T-helper 1 cell treated with Interleukin-12 subunit alpha and Interleukin-12 subunit beta and Interleukin-4 antibody, amounts not matched to agents 30 μg/mL and 1 μg/mL, for 36 hours (primary cell): ENCODE data around the gene SPSB1.
"Not testable (repeated sequence)": the region's sequence is repeated elsewhere in the genome, so short reads cannot be mapped to it uniquely, and the experiment has no call there.

ENCODE experiments used
- H3K27ac Mint-ChIP-seq: one replicate; pipeline ENCODE4 v1.8.0; 2021; ENCODE audit warnings: mild to moderate bottlenecking, mixed read lengths
- H3K27me3 Mint-ChIP-seq: one replicate; pipeline ENCODE4 v1.8.0; 2021; ENCODE audit warnings: low read depth, mixed read lengths
- H3K36me3 Mint-ChIP-seq: one replicate; pipeline ENCODE4 v1.8.0; 2021; ENCODE audit warnings: low read depth, mixed read lengths
- H3K4me1 Mint-ChIP-seq: one replicate; pipeline ENCODE4 v1.8.0; 2021; ENCODE audit warnings: low read depth, mixed read lengths
- H3K4me3 Mint-ChIP-seq: one replicate; pipeline ENCODE4 v1.8.0; 2021; ENCODE audit warnings: mild to moderate bottlenecking, moderate library complexity, mixed read lengths
- H3K9me3 Mint-ChIP-seq: one replicate; pipeline ENCODE4 v1.8.0; 2021; ENCODE audit warnings: mixed read lengths

Gene SPSB1

GRCh38 chr1:9295884-9296283 is 3.2 kb downstream of the SPSB1 start:
- peaks cover 23% of the 10 kb centered on the region for H3K36me3 Mint-ChIP-seq
- no peaks in the 10 kb centered on the region for H3K9me3 Mint-ChIP-seq
- peaks cover 35% of the 10 kb centered on the region for H3K4me1 Mint-ChIP-seq
- H3K4me3 Mint-ChIP-seq: peak overlapping the region; percentile 48
- no peaks in the 10 kb centered on the region for H3K27me3 Mint-ChIP-seq
- H3K27ac Mint-ChIP-seq: no peak overlapping the region

- Mint-ChIP-seq H3K36me3 (peaks cover 28% of the 10 kb centered on the region), H3K27ac (no peak overlapping the region), H3K27me3 (no peaks in the 10 kb centered on the region), H3K4me3 (no peak overlapping the region), H3K9me3 (no peaks in the 10 kb centered on the region), H3K4me1 (peaks cover 36% of the 10 kb centered on the region)
These were observed 4.2 kb downstream of the SPSB1 start for GRCh38 chr1:9296850-9297249.

GRCh38 chr1:9297831-9298230 is 5.1 kb downstream of the SPSB1 start:
- Mint-ChIP-seq H3K9me3 (no peaks in the 10 kb centered on the region), H3K4me1 (peaks cover 40% of the 10 kb centered on the region), H3K27ac (no peak overlapping the region), H3K4me3 (no peak overlapping the region), H3K36me3 (peaks cover 28% of the 10 kb centered on the region), H3K27me3 (no peaks in the 10 kb centered on the region)

DNA sequence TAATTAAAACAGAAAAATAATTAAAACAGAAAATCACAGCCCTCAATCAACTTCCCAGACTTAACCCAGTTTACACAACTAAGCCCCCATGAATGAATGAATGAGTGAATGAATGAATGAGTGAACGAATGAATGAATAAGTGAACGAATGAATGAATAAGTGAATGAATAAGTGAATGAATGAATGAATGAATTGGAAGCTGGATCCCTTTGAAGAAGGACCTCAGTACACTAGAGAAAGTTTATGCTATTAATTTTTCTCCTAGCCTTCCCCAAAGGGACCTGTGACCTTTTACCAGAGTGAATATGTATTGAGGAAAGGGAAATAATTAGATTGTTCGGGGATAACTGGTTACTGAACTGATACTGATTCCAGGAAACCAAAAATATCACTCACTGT is 5.6 kb downstream of the SPSB1 start:
- Mint-ChIP-seq H3K36me3 (peaks cover 28% of the 10 kb centered on the region), H3K9me3 (no peaks in the 10 kb centered on the region), H3K4me1 (peaks cover 44% of the 10 kb centered on the region), H3K27me3 (no peaks in the 10 kb centered on the region), H3K27ac (no peak overlapping the region), H3K4me3 (no peak overlapping the region)

DNA sequence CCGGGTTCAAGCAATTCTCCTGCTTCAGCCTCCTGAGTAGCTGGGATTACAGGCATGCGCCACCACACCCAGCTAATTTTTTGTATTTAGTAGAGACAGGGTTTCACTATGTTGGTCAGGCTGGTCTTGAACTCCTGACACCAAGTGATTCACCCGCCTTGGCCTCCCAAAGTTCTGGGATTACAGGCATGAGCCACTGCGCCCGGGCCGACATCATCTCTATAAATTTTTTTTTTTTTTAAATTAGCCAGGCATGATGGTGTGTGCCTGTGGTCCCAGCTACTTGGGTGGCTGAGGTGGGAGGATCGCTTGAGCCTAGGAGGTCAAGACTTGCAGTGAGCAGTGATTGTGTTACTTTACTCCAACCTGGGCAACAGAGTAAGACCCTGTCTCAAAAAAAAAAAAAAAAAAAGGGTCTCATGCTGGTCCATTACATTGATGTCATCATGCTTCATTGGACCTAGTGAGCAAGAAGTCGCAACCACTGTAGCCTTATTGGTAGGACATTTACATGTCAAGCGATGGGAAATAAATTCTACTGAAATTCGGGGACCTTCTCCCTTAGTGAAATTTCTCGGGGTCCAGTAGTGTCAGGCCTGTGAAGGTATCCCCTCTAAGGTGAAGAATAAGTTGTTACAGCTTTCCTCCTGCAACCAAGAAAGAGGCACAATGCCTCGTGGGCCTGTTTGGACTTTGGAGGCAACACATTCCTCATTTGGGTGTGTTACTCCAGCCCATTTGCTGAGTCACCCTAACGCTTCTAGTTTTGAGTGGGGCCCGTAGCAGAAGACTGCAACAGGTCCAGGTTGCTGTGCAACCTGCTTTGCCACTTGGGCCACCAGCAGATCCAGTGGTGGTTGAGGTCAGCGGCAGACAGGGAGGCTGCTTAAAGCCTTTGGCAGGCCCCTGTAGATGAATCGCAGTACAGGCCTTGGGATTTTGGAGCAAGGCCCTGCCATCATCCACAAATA is 7.2 kb downstream of the SPSB1 start:
- H3K27ac Mint-ChIP-seq, H3K9me3 Mint-ChIP-seq, H3K4me3 Mint-ChIP-seq, H3K27me3 Mint-ChIP-seq: not testable (repeated sequence)
- H3K4me1 Mint-ChIP-seq: peaks cover 47% of the 10 kb centered on the region
- peaks cover 28% of the 10 kb centered on the region for H3K36me3 Mint-ChIP-seq

- H3K27me3 Mint-ChIP-seq: no peaks in the 10 kb centered on the region
- peaks cover 47% of the 10 kb centered on the region for H3K4me1 Mint-ChIP-seq
- H3K36me3 Mint-ChIP-seq: peaks cover 28% of the 10 kb centered on the region
- no peak overlapping the region for H3K4me3 Mint-ChIP-seq
- H3K9me3 Mint-ChIP-seq: no peaks in the 10 kb centered on the region
- H3K27ac Mint-ChIP-seq: no peak overlapping the region
These were observed 7.9 kb downstream of the SPSB1 start for GRCh38 chr1:9300573-9300972.

- H3K36me3 Mint-ChIP-seq: peaks cover 14% of the 10 kb centered on the region
These were observed 10.2 kb downstream of the SPSB1 start for GRCh38 chr1:9302745-9303524.

GRCh38 chr1:9303916-9304315 is 11.2 kb downstream of the SPSB1 start:
- Mint-ChIP-seq H3K9me3 (no peaks in the 10 kb centered on the region), H3K4me1 (peaks cover 40% of the 10 kb centered on the region), H3K4me3 (no peak overlapping the region), H3K27me3 (no peaks in the 10 kb centered on the region), H3K27ac (no peak overlapping the region), H3K36me3 (peaks cover 15% of the 10 kb centered on the region)

More at GRCh38 chr1:9302745-9303524, 10.2 kb downstream of the SPSB1 start:
- H3K4me1 Mint-ChIP-seq: peaks cover 37% of the 10 kb centered on the region
- no peak overlapping the region for H3K4me3 Mint-ChIP-seq
- H3K27me3 Mint-ChIP-seq: no peaks in the 10 kb centered on the region
- H3K27ac Mint-ChIP-seq: no peak overlapping the region
- H3K9me3 Mint-ChIP-seq: no peaks in the 10 kb centered on the region

DNA sequence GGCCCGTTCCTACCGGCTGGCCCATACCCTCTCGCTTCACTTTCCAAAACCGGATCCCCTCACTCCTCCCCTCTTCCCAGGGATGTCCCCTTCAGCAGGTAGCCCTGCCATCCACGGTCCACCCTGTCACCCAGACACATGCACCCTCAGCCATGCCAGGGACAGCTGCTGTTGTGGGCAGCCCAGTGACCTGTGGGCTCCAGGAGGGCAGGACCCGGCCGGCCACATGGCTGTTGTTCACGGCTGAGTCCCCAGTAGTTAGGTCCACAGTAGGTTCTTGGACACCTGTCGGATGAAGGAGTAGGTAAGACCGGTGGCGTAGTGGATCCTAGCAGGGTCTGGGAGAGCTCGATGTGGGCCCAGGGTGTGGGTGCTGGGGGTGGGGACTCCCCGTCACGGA is 12.5 kb downstream of the SPSB1 start:
- peaks cover 38% of the 10 kb centered on the region for H3K4me1 Mint-ChIP-seq
- H3K4me3 Mint-ChIP-seq: no peak overlapping the region
- peaks cover 12% of the 10 kb centered on the region for H3K36me3 Mint-ChIP-seq
- H3K9me3 Mint-ChIP-seq: no peaks in the 10 kb centered on the region
- no peak overlapping the region for H3K27ac Mint-ChIP-seq
- no peaks in the 10 kb centered on the region for H3K27me3 Mint-ChIP-seq

GRCh38 chr1:9306006-9306405 is 13.3 kb downstream of the SPSB1 start:
- H3K36me3 Mint-ChIP-seq: peaks cover 6% of the 10 kb centered on the region
- no peaks in the 10 kb centered on the region for H3K27me3 Mint-ChIP-seq
- no peaks in the 10 kb centered on the region for H3K9me3 Mint-ChIP-seq
- no peak overlapping the region for H3K4me3 Mint-ChIP-seq
- H3K27ac Mint-ChIP-seq: no peak overlapping the region
- H3K4me1 Mint-ChIP-seq: peaks cover 30% of the 10 kb centered on the region

- Mint-ChIP-seq H3K27me3 (no peaks in the 10 kb centered on the region), H3K4me1 (peaks cover 24% of the 10 kb centered on the region), H3K27ac (no peak overlapping the region), H3K4me3 (no peak overlapping the region), H3K36me3 (peaks cover 2% of the 10 kb centered on the region), H3K9me3 (no peaks in the 10 kb centered on the region)
These were observed 14.6 kb downstream of the SPSB1 start for GRCh38 chr1:9307303-9307702.

DNA sequence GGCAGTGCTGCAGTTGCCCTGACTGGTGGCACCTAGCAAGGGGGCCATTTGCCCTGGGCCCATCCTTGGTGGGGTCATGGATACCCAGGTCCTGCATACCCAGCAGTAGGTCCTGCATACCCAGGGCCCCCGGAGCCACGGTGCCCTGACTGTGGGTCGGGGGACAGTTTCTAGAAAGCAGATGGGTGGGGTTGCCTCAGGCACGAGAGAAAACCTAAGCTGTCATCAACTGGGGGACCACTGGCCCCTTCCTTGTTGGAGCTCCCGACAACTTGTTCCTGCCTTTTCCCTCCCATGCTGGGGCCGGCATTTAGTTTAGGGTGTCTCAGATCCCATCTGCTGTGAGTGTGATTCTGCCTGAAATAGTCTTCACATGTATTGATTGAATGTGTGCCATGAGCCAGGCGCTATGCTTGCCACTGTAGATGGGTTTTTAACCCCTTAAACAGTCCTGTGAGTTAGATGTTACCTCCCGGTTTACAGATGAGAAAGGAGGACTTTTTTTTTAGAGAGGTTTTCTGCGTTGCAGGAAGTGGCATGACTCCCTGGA is 15.6 kb downstream of the SPSB1 start:
- Mint-ChIP-seq H3K36me3 (peaks cover 2% of the 10 kb centered on the region), H3K4me1 (peaks cover 19% of the 10 kb centered on the region), H3K9me3 (no peaks in the 10 kb centered on the region), H3K27ac (no peak overlapping the region), H3K4me3 (no peak overlapping the region), H3K27me3 (no peaks in the 10 kb centered on the region)

DNA sequence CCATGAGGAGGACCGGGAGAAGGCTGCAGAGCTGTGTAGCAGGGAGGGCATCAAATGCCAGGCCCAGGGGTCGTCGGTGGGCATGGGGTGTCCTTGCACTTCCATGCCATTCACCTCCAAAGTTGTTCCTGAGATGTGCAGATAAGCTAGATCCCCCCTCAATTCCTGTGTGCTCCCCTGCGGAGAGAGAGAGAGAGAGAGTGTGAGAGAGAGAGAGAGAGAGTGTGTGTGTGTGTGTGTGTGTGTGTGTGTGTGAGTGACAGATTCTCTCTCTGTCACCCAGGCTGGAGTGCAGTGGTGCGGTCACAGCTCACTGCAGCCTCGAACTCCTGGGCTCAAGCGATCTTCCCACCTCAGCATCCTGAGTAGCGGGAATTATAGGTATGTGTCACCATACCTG is 16.4 kb downstream of the SPSB1 start:
- Mint-ChIP-seq H3K27ac (peak overlapping the region; percentile 59), H3K27me3 (no peaks in the 10 kb centered on the region), H3K36me3 (peaks cover 2% of the 10 kb centered on the region), H3K4me3 (no peak overlapping the region), H3K9me3 (no peaks in the 10 kb centered on the region), H3K4me1 (peaks cover 18% of the 10 kb centered on the region)

DNA sequence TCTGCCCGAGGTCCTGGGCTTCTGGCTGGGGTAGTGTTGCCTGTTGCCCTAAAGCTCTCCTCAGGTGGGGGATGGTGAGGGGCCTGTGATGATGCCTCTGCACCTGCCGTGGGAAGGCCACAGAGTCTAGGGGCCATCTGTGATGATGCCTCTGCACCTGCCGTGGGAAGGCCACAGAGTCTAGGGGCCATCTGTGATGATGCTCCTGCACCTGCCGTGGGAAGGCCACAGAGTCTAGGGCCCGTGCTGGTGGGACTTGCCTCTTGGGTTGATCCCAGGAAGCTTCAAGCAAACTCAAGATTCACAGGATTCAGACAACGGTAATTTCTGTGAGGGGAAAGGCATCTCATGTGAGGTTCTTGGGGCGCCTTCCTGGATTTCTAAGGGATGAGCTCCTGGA is 17.3 kb downstream of the SPSB1 start:
- Mint-ChIP-seq H3K36me3 (peaks cover 2% of the 10 kb centered on the region), H3K27ac (no peak overlapping the region), H3K9me3 (no peaks in the 10 kb centered on the region), H3K27me3 (no peaks in the 10 kb centered on the region), H3K4me3 (no peak overlapping the region), H3K4me1 (peaks cover 27% of the 10 kb centered on the region)
